DND-41 (cell line): Measurements from ENCODE around the gene OPALIN.

Source experiments
- CTCF ChIP-seq: IDR thresholded peaks from 2 replicates; pipeline ENCODE4 v1.5.1; 2012; ENCODE audit warnings: borderline replicate concordance, low read length, moderate library complexity, mild to moderate bottlenecking; ENCODE audit not compliant: poor library complexity, severe bottlenecking; ENCODE audit errors: extremely low read depth
- EZH2 ChIP-seq: IDR thresholded peaks from 3 replicates; pipeline ENCODE4 v1.6.1; 2012; ENCODE audit warnings: borderline replicate concordance, low read depth, mild to moderate bottlenecking, moderate library complexity, low read length, inconsistent platforms; ENCODE audit not compliant: severe bottlenecking

DNA sequence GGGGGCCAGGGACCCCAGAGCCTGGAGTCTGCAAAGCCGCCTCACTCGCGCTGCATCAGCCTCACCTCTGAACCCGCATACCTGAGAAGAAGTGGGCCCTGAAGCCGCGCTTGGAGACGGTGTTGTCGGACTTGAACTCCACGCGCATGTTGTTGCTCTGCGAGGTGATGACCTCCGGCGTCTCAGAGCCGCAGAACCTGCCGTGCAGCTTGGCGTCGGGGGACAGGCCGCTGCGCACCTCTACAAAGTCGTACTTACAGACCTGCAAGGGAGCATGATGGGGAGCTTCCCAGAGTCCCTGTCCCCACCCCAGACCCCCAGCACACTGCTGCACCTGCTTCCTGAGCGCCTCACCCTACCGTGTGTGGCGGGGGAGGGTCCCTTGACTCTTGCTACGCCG, 25.7 kb upstream of the OPALIN start:
- TF ChIP-seq CTCF = no peak
- TF ChIP-seq EZH2 = no peak
